WTC11 (cell line): ENCODE data around the gene PADI1.

Experiments
- CBFB ChIP-seq: sonication (generic); formaldehyde crosslinking; IDR thresholded peaks from 2 replicates; pipeline ENCODE4 v1.8.1; 2022; ENCODE audit warnings: mild to moderate bottlenecking, low read depth, missing genetic modification reagents
- E2F1 ChIP-seq: sonication (generic); formaldehyde crosslinking; IDR thresholded peaks from 2 replicates; pipeline ENCODE4 v1.8.0; 2022; ENCODE audit warnings: mild to moderate bottlenecking, missing genetic modification reagents
- TF ChIP-seq, protein P1 (sequence below): sonication (generic); formaldehyde crosslinking; IDR thresholded peaks from 2 replicates; pipeline ENCODE4 v1.8.1; 2023; ENCODE audit warnings: mild to moderate bottlenecking, missing genetic modification reagents
- TF ChIP-seq, protein P2 (sequence below): fragments of 200-600 bp; IDR thresholded peaks from 2 replicates; pipeline ENCODE4 v1.8.0; 2022; ENCODE audit warnings: antibody characterized with exemption

DNA sequence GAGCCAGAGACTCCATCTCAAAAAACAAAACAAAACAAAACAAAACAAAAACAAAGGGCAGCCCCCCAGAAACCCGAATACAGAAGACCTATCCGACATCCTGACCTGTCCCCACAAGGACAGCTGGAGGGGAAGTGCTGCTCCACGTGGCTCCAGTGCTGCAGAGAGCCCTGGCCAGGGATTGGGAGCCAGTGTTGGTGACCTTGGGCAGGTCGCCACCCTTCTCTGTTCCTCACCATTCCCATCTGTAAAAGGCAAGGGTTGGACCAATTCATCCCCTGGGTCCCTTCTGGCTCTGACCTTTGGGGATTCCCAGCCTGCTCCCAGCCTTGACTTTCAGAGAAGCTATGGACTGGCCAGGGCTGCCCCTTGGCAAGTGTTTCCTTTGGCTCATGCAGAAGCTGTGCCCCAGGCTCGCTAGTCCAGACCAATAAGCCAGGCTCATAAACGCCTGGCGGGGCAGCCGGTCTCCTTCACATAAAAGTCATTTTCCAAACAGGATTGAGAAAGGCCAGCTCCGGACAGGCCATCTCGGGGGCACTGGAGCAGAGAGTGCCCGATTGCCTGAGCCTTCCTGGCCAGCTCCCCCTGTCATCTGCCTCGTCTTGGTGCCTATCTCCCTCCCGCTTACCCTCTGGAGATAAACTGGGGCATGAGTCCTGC lies 20.0 kb upstream of the PADI1 start:
- TF ChIP-seq, protein P1, sequence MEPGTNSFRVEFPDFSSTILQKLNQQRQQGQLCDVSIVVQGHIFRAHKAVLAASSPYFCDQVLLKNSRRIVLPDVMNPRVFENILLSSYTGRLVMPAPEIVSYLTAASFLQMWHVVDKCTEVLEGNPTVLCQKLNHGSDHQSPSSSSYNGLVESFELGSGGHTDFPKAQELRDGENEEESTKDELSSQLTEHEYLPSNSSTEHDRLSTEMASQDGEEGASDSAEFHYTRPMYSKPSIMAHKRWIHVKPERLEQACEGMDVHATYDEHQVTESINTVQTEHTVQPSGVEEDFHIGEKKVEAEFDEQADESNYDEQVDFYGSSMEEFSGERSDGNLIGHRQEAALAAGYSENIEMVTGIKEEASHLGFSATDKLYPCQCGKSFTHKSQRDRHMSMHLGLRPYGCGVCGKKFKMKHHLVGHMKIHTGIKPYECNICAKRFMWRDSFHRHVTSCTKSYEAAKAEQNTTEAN (CRISPR knock-in tag) = no peak
- TF ChIP-seq E2F1 (CRISPR knock-in tag) (no peak), CBFB (CRISPR knock-in tag) (no peak)
- TF ChIP-seq, protein P2, sequence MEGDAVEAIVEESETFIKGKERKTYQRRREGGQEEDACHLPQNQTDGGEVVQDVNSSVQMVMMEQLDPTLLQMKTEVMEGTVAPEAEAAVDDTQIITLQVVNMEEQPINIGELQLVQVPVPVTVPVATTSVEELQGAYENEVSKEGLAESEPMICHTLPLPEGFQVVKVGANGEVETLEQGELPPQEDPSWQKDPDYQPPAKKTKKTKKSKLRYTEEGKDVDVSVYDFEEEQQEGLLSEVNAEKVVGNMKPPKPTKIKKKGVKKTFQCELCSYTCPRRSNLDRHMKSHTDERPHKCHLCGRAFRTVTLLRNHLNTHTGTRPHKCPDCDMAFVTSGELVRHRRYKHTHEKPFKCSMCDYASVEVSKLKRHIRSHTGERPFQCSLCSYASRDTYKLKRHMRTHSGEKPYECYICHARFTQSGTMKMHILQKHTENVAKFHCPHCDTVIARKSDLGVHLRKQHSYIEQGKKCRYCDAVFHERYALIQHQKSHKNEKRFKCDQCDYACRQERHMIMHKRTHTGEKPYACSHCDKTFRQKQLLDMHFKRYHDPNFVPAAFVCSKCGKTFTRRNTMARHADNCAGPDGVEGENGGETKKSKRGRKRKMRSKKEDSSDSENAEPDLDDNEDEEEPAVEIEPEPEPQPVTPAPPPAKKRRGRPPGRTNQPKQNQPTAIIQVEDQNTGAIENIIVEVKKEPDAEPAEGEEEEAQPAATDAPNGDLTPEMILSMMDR = no peak
